GM21825 (cell line): ENCODE measurements around the gene FAH.

Source experiments
- ATAC-seq: cut with Tn5 transposase; IDR thresholded peaks from one replicate; pipeline ENCODE4 v1.9.1; 2021; ENCODE audit warnings: mild to moderate bottlenecking, moderate library complexity; ENCODE audit not compliant: unreplicated experiment

The FAH gene

GRCh38 chr15:80194186-80194585 lies 41.4 kb downstream of the FAH start:
- no peak for ATAC-seq

- ATAC-seq: no peak
These were observed 42.1 kb downstream of the FAH start for GRCh38 chr15:80194914-80195313.

GRCh38 chr15:80199366-80199765 lies 46.6 kb downstream of the FAH start:
- no peak for ATAC-seq

GRCh38 chr15:80199869-80200268 lies 47.1 kb downstream of the FAH start:
- no peak for ATAC-seq

- ATAC-seq: no peak
These were observed 48.6 kb downstream of the FAH start for GRCh38 chr15:80201256-80202015.

GRCh38 chr15:80202016-80202315 lies 49.2 kb downstream of the FAH start:
- no peak for ATAC-seq

- no peak for ATAC-seq
These were observed 50.0 kb downstream of the FAH start for GRCh38 chr15:80202641-80203360.

- no peak for ATAC-seq
These were observed 50.6 kb downstream of the FAH start for GRCh38 chr15:80203361-80203885.

GRCh38 chr15:80204231-80204630 lies 51.4 kb downstream of the FAH start:
- no peak for ATAC-seq

GRCh38 chr15:80207887-80208286 lies 55.1 kb downstream of the FAH start:
- no peak for ATAC-seq

- ATAC-seq: no peak
These were observed 56.2 kb downstream of the FAH start for GRCh38 chr15:80208758-80209734.

GRCh38 chr15:80210611-80211573 lies 58.1 kb downstream of the FAH start:
- no peak for ATAC-seq

GRCh38 chr15:80211976-80212375 lies 59.2 kb downstream of the FAH start:
- no peak for ATAC-seq

- ATAC-seq: no peak
These were observed 62.1 kb downstream of the FAH start for GRCh38 chr15:80214910-80215309.

GRCh38 chr15:80216141-80216540 lies 63.3 kb downstream of the FAH start:
- no peak for ATAC-seq

GRCh38 chr15:80216911-80217310 lies 64.1 kb downstream of the FAH start:
- no peak for ATAC-seq

- ATAC-seq: no peak
These were observed 64.6 kb downstream of the FAH start for GRCh38 chr15:80217327-80217900.

- no peak for ATAC-seq
These were observed 67.2 kb downstream of the FAH start for GRCh38 chr15:80219955-80220354.

GRCh38 chr15:80228959-80229610 lies 76.3 kb downstream of the FAH start:
- no peak for ATAC-seq
